ENCODE measurements around the gene TMEM101. TPM values are rescaled to one million over a fixed set of nuclear protein-coding genes. Genes with fewer than 3 reads are reported as not detected.

The TMEM101 gene
- total and polyA plus RNA-seq, 2 of the 13 experiments (the other 11 are each of a cell fraction or from before 2014, with no cell fraction given) = 72.0 to 100 TPM

- Histone ChIP-seq H3K79me2 (ENCODE audit: insufficient read depth, low read length) (no peaks in the 10 kb centered on the region), H3K4me2 (ENCODE audit: low read depth, low read length) (peak overlapping the region; percentile 86), H3K9ac (ENCODE audit: insufficient read depth, low read depth, low read length) (peak overlapping the region; percentile 42; the same call in 1 of the 2 replicates), H2AFZ (ENCODE audit: low read length) (peak overlapping the region; percentile 57), H3K9me3 (ENCODE audit: low read length) (no peaks in the 10 kb centered on the region), H3K4me1 (ENCODE audit: insufficient read depth, low read length) (peaks cover 23% of the 10 kb centered on the region), H3K36me3 (replicated peaks in 1 of 2; ENCODE audit: control insufficient read depth in 1 of 2, insufficient read depth in 2 of 2, low read length in 2 of 2) (no peaks in the 10 kb centered on the region), H3K27ac (ENCODE audit: extremely low read length, insufficient read depth, low read length) (no peak overlapping the region), H4K20me1 (ENCODE audit: insufficient read depth, low read length) (no peaks in the 10 kb centered on the region), H3K27me3 (ENCODE audit: control insufficient read depth in 1 of 2, insufficient read depth in 2 of 2, low read length in 2 of 2) (peaks cover 6 to 75% of the 10 kb centered on the region in 2 experiments), H3K4me3 (replicated peaks in 1 of 3; ENCODE audit: insufficient read depth in 1 of 3, low read depth in 2 of 3, low read length in 3 of 3) (peak overlapping the region; percentile 41 to 72 (median 51))
- peak; percentile 19 for ATAC-seq
- DNase-seq (ENCODE audit: low spot score) = no peak
- intact Hi-C loops (cut with micrococcal nuclease; ENCODE audit: unreplicated experiment) (no loop called here), in situ Hi-C loops (cut with HindIII; ENCODE audit: extremely low pct_ligation_motif_present, low pct_unique_long_range_greater_than_20kb) (no loop called here)
- CTCF ChIA-PET (ENCODE audit: low intra/inter-chr PET ratio, low total read pairs) = no interaction called here
- no peak for TF ChIP-seq ZNF598 (CRISPR knock-in tag; IDR thresholded peaks at IDR 0.05; ENCODE audit: borderline replicate concordance)
- TF ChIP-seq, protein P1, sequence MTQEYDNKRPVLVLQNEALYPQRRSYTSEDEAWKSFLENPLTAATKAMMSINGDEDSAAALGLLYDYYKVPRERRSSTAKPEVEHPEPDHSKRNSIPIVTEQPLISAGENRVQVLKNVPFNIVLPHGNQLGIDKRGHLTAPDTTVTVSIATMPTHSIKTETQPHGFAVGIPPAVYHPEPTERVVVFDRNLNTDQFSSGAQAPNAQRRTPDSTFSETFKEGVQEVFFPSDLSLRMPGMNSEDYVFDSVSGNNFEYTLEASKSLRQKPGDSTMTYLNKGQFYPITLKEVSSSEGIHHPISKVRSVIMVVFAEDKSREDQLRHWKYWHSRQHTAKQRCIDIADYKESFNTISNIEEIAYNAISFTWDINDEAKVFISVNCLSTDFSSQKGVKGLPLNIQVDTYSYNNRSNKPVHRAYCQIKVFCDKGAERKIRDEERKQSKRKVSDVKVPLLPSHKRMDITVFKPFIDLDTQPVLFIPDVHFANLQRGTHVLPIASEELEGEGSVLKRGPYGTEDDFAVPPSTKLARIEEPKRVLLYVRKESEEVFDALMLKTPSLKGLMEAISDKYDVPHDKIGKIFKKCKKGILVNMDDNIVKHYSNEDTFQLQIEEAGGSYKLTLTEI (CRISPR knock-in tag; conservative IDR thresholded peaks at IDR 0.05) = no peak
- 0 out of 2 replicates have a peak, but pooled peaks have one; percentile 3 for TF ChIP-seq ZNF441 (CRISPR knock-in tag; IDR thresholded peaks at IDR 0.05; ENCODE audit: borderline replicate concordance)
- no TSS peak for BruUV-seq (replicated peaks)
- POLR2A ChIA-PET = interaction anchor here (2.2 kb wide), 1 partner anchor 17 kb away, joined by 15 read pairs; no protein-coding TSS in a partner anchor
- FAIRE-seq = no peak
- 11% methylated on average over 7 of the region's 8 CpGs for WGBS (ENCODE audit: low lambda C conversion rate)
Measured at GRCh38 chr17:43984521-43984920, 30.2 kb downstream of the TMEM101 start.

GRCh38 chr17:43983515-43984411 is 31.0 kb downstream of the TMEM101 start:
- Histone ChIP-seq H2AFZ (ENCODE audit: low read length) (no peak overlapping the region), H3K79me2 (ENCODE audit: insufficient read depth, low read length) (no peaks in the 10 kb centered on the region), H3K36me3 (replicated peaks in 1 of 2; ENCODE audit: control insufficient read depth in 1 of 2, insufficient read depth in 2 of 2, low read length in 2 of 2) (no peaks in the 10 kb centered on the region), H3K9me3 (ENCODE audit: low read length) (no peaks in the 10 kb centered on the region), H3K4me2 (ENCODE audit: low read depth, low read length) (peak overlapping the region; percentile 86), H3K27me3 (ENCODE audit: control insufficient read depth in 1 of 2, insufficient read depth in 2 of 2, low read length in 2 of 2) (peaks cover 6 to 79% of the 10 kb centered on the region in 2 experiments), H3K9ac (ENCODE audit: insufficient read depth, low read depth, low read length) (peak overlapping the region; percentile 42; the same call in 1 of the 2 replicates), H3K4me3 (replicated peaks in 1 of 3; ENCODE audit: insufficient read depth in 1 of 3, low read depth in 2 of 3, low read length in 3 of 3) (peak overlapping the region; percentile 41 to 72 (median 51)), H4K20me1 (ENCODE audit: insufficient read depth, low read length) (no peaks in the 10 kb centered on the region), H3K27ac (ENCODE audit: extremely low read length, insufficient read depth, low read length) (no peak overlapping the region), H3K4me1 (ENCODE audit: insufficient read depth, low read length) (peaks cover 23% of the 10 kb centered on the region)
- DNase-seq (ENCODE audit: low spot score) (peak; percentile 67), ATAC-seq (peak; percentile 93), FAIRE-seq (no peak)
- no TSS peak for BruUV-seq (replicated peaks)
- 2% methylated on average over 20 of the region's 78 CpGs for WGBS (ENCODE audit: low lambda C conversion rate)
- CTCF ChIA-PET (ENCODE audit: low intra/inter-chr PET ratio, low total read pairs) = interaction anchor here (1.1 kb wide), 1 partner anchor 40 kb away, joined by 4 read pairs; no protein-coding TSS in a partner anchor
- POLR2A ChIA-PET = interaction anchor here (1.2 to 2.2 kb wide), 3 partner anchors 10 to 18 kb away, joined by 5 to 15 read pairs (median 5); no protein-coding TSS in a partner anchor
- in situ Hi-C loops (cut with HindIII; ENCODE audit: extremely low pct_ligation_motif_present, low pct_unique_long_range_greater_than_20kb) (no loop called here), intact Hi-C loops (cut with micrococcal nuclease; ENCODE audit: unreplicated experiment) (no loop called here)
- TF ChIP-seq, protein P2, sequence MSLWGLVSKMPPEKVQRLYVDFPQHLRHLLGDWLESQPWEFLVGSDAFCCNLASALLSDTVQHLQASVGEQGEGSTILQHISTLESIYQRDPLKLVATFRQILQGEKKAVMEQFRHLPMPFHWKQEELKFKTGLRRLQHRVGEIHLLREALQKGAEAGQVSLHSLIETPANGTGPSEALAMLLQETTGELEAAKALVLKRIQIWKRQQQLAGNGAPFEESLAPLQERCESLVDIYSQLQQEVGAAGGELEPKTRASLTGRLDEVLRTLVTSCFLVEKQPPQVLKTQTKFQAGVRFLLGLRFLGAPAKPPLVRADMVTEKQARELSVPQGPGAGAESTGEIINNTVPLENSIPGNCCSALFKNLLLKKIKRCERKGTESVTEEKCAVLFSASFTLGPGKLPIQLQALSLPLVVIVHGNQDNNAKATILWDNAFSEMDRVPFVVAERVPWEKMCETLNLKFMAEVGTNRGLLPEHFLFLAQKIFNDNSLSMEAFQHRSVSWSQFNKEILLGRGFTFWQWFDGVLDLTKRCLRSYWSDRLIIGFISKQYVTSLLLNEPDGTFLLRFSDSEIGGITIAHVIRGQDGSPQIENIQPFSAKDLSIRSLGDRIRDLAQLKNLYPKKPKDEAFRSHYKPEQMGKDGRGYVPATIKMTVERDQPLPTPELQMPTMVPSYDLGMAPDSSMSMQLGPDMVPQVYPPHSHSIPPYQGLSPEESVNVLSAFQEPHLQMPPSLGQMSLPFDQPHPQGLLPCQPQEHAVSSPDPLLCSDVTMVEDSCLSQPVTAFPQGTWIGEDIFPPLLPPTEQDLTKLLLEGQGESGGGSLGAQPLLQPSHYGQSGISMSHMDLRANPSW (CRISPR knock-in tag; IDR thresholded peaks at IDR 0.05; ENCODE audit: borderline replicate concordance) = no peak; the same call in 1 of the 2 replicates
- TF ChIP-seq ZNF652 (CRISPR knock-in tag; IDR thresholded peaks at IDR 0.05; ENCODE audit: borderline replicate concordance, low read depth) (peak; percentile 16; the same call in 1 of the 2 replicates), ZGPAT (CRISPR knock-in tag; IDR thresholded peaks at IDR 0.05) (peak; percentile 97)

All from HepG2 (cell line).